ENCODE results near the gene DDIT4L. TPM values are rescaled to one million over a fixed set of nuclear protein-coding genes. Genes with fewer than 3 reads are reported as not detected.

Gene DDIT4L
- total RNA-seq, 1 experiment from 2014 or later: 2.1 TPM

DNA sequence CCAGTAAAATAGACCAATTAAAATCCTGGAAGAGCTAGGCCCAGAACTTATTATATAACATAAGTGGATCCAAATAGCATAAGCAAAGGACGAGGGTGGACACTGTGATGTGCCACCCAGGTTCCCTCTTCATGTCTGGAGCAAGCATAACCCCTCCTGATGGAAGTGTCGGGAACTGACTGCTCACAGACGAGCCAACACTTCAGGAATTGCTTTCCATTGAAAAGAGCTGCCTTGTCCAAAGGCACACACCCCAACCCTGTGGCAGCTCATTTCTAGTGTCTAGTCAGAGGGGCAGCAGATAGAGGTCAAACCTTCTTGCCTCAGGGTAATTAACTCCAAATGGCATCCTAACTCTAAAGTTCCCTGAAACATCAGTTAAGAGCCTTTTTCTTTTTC is 15.3 kb downstream of the DDIT4L start:
- Histone ChIP-seq H3T11ph (ENCODE audit: low read length) (no peak overlapping the region), H4K5ac (ENCODE audit: insufficient read length, low read depth, low read length) (no peak overlapping the region), H3K4me2 (ENCODE audit: insufficient read depth, insufficient read length, low read length) (no peak overlapping the region), H3K79me1 (ENCODE audit: insufficient read depth, low read depth, low read length, poor library complexity, severe bottlenecking) (no peaks in the 10 kb centered on the region), H3K23me2 (ENCODE audit: insufficient read length, low read depth, low read length, poor library complexity, severe bottlenecking) (no peaks in the 10 kb centered on the region), H4K20me1 (ENCODE audit: control insufficient read depth, insufficient read depth, insufficient read length) (no peaks in the 10 kb centered on the region), H3K56ac (ENCODE audit: insufficient read length, low read depth, low read length) (no peak overlapping the region), H4K8ac (replicated peaks; ENCODE audit: insufficient read length, low read depth, low read length) (no peak overlapping the region), H3K23ac (ENCODE audit: insufficient read length, low read depth, low read length) (no peak overlapping the region), H3K14ac (ENCODE audit: insufficient read depth, low read length) (no peak overlapping the region), H2BK15ac (ENCODE audit: low read depth, low read length) (no peak overlapping the region), H2BK20ac (ENCODE audit: low read depth, low read length, poor library complexity, severe bottlenecking) (no peak overlapping the region), H3K4me1 (ENCODE audit: insufficient read depth, low read length) (no peaks in the 10 kb centered on the region), H3K27me3 (ENCODE audit: insufficient read depth, low read length) (no peaks in the 10 kb centered on the region), H3K27ac (ENCODE audit: insufficient read length, low read depth, low read length) (no peak overlapping the region), H2AFZ (ENCODE audit: low read length) (no peak overlapping the region), H2BK12ac (ENCODE audit: insufficient read length, low read depth, low read length) (no peak overlapping the region), H4K91ac (ENCODE audit: insufficient read length, low read depth, low read length) (no peak overlapping the region), H2BK5ac (ENCODE audit: insufficient read length, low read length) (no peak overlapping the region), H2BK120ac (ENCODE audit: low read depth, low read length, poor library complexity, severe bottlenecking) (no peak overlapping the region), H3K4ac (ENCODE audit: low read depth, low read length) (no peak overlapping the region), H2AK5ac (ENCODE audit: insufficient read length, low read length) (no peak overlapping the region), H3K79me2 (ENCODE audit: insufficient read depth, low read length) (no peaks in the 10 kb centered on the region), H3K18ac (ENCODE audit: insufficient read length, low read depth, low read length) (no peak overlapping the region), H3K9ac (ENCODE audit: extremely low read depth, insufficient read length, low read length) (no peak overlapping the region), H3K9me3 (ENCODE audit: control insufficient read depth, low read depth, low read length) (no peaks in the 10 kb centered on the region)
- TF ChIP-seq CTCF (conservative IDR thresholded peaks at IDR 0.05): no peak
- H3K9me3 Mint-ChIP-seq: peaks cover 0 to 3% of the 10 kb centered on the region in 2 experiments; a peak in 1 of 5 replicates
- H3K36me3 Mint-ChIP-seq (ENCODE audit: insufficient read depth in 1 of 3, low read depth in 3 of 3): no peaks in the 10 kb centered on the region; a peak in 2 of 7 replicates
- no peaks in the 10 kb centered on the region for H3K4me1 Mint-ChIP-seq
- H3K27me3 Mint-ChIP-seq (ENCODE audit: low read depth): no peaks in the 10 kb centered on the region
- no peak for DNase-seq
- H3K27ac Mint-ChIP-seq: no peak overlapping the region
- H3K4me3 Mint-ChIP-seq: no peak overlapping the region
- no CpG with 5 or more reads among the region's 3 CpGs for WGBS (ENCODE audit: extremely low coverage, insufficient read length, low lambda C conversion rate)
